Left lung (tissue), 10 donors: ENCODE results near the gene GPNMB. TPM values are rescaled to one million over a fixed set of nuclear protein-coding genes. Genes with fewer than 3 reads are reported as not detected.

Source experiments
- ATAC-seq: fragments of 200-7000 bp; cut with Tn5 transposase; one replicate; pipeline ENCODE4 v1.9.1; 2020; ENCODE audit warnings: moderate library complexity
- DNase-seq, 4 donors: peaks; one replicate each; pipeline ENCODE4 v3.0.0-alpha.2; 2013 to 2020
- H3K27ac ChIP-seq, 2 donors: fragments of 200-600 bp; sonication (generic) in 1 of 2; one replicate each; pipeline versions ENCODE4 v1.5.0 to v1.8.0; 2020 to 2021
- H3K27me3 ChIP-seq, 2 donors: fragments of 200-600 bp; sonication (generic) in 1 of 2; one replicate each; pipeline versions ENCODE4 v1.5.0 to v1.8.0; 2020 to 2021
- H3K36me3 ChIP-seq, 2 donors: fragments of 200-600 bp; sonication (generic) in 1 of 2; one replicate each; pipeline versions ENCODE4 v1.5.0 to v1.8.0; 2020 to 2021
- H3K4me1 ChIP-seq, 2 donors: fragments of 200-600 bp; one replicate each; pipeline ENCODE4 v1.8.0; 2021
- H3K4me3 ChIP-seq, 2 donors: fragments of 200-600 bp; sonication (generic) in 1 of 2; one replicate each; pipeline versions ENCODE4 v1.5.0 to v1.8.0; 2020 to 2021; ENCODE audit warnings: mild to moderate bottlenecking in 1 of 2
- H3K9me3 ChIP-seq, 2 donors: fragments of 200-600 bp; sonication (generic) in 1 of 2; one replicate each; pipeline versions ENCODE4 v1.5.0 to v1.8.0; 2020 to 2021
- intact Hi-C, 2 donors: fragments of 100-400 bp; cut with DNase I; formaldehyde crosslinking; loops; one replicate each; pipeline versions ENCODE4 v1.11.2 to v1.14.2; 2022
- polyA plus RNA-seq, 6 donors: library from polyadenylated mRNA; unstranded; fragments of 120-200 nt; gene quantifications; one replicate each; pipeline ENCODE4 v1.2.1, GENCODE V29; 2013; ENCODE audit not compliant: insufficient read length in 6 of 6
- total RNA-seq, 2 donors: library from RNA; stranded (reverse); fragmentation: NEBNext Ultra II Directional; extraction: Animal tissue kit (Norgen Biotek cat#: 25700); gene quantifications; one replicate each; pipeline ENCODE4 v1.2.1, GENCODE V29; 2021
- TF ChIP-seq, protein P1 (sequence below), 2 donors: fragments of 200-600 bp; sonication (generic) in 1 of 2; IDR thresholded peaks; one replicate each; pipeline versions ENCODE4 v1.5.0 to v1.8.0; 2021; ENCODE audit warnings: antibody characterized with exemption in 2 of 2
- donor health status: DM: no; HTN: yes; CAD: no.
- donor health status: DM: no; HTN: no; CAD: no.

GPNMB gene
- total and polyA plus RNA-seq, 8 donors: 2.0 to 290 (median 3.8) TPM

DNA sequence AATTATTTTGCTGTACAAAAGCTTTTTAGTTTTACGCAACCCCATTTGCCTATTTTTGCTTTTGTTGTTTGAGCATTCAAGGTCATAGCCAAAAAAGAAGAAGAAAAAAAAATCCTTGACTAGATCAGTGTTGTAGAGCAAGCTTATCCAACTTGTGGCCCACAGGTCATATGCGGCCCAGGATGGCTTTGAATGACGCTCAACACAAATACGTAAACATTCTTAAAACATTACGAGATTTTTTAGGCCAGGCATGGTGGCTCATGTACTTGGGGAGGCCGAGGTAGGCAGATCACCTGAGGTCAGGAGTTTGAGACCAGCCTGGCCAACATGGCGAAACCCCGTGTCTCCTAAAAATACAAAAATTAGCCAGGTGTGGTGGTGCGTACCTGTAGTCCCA is 44.4 kb downstream of the GPNMB start:
- DNase-seq: no peak
- intact Hi-C loops: no loop called here
- H3K9me3 ChIP-seq: no peaks in the 10 kb centered on the region
- H3K36me3 ChIP-seq: no peaks in the 10 kb centered on the region
- no peak overlapping the region for H3K27ac ChIP-seq
- no peaks in the 10 kb centered on the region for H3K4me1 ChIP-seq
- no peak for ATAC-seq
- TF ChIP-seq, protein P1, sequence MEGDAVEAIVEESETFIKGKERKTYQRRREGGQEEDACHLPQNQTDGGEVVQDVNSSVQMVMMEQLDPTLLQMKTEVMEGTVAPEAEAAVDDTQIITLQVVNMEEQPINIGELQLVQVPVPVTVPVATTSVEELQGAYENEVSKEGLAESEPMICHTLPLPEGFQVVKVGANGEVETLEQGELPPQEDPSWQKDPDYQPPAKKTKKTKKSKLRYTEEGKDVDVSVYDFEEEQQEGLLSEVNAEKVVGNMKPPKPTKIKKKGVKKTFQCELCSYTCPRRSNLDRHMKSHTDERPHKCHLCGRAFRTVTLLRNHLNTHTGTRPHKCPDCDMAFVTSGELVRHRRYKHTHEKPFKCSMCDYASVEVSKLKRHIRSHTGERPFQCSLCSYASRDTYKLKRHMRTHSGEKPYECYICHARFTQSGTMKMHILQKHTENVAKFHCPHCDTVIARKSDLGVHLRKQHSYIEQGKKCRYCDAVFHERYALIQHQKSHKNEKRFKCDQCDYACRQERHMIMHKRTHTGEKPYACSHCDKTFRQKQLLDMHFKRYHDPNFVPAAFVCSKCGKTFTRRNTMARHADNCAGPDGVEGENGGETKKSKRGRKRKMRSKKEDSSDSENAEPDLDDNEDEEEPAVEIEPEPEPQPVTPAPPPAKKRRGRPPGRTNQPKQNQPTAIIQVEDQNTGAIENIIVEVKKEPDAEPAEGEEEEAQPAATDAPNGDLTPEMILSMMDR (IDR thresholded peaks at IDR 0.05): no peak
- H3K4me3 ChIP-seq: no peak overlapping the region
- H3K27me3 ChIP-seq: no peaks in the 10 kb centered on the region

DNA sequence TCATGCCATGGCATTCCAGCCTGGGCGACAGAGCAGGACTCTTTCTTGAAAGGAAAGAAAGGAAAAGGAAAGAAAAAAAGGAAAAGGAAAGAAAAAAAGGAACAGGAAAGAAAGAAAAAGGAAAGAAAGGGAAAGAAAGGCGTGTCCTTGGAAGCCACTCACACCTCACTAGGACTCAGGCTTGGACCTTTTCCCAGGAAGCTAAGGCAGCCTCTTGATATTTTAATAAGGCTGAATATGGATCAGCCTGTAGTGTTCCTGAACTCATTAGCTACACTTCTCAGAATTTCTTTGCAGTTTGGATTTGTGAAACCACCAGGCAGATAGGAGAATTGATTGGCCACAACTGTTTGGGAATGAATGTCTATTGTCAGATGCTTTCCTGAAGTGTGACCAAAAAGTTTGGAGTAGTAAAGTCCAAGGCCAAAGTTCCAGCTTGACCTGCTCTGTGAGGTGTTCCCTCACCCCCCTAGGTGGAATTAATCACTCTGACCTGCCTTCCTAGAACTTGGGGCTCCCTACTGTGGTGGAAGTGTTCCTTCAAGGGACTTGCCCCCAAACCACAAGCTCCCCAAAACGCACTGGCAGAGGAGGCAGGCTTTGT is 45.5 kb downstream of the GPNMB start:
- Histone ChIP-seq H3K27ac (no peak overlapping the region), H3K4me3 (no peak overlapping the region), H3K4me1 (no peaks in the 10 kb centered on the region), H3K27me3 (no peaks in the 10 kb centered on the region), H3K9me3 (no peaks in the 10 kb centered on the region), H3K36me3 (no peaks in the 10 kb centered on the region)
- DNase-seq: no peak
- peak; percentile 77 for ATAC-seq
- TF ChIP-seq, protein P1 (IDR thresholded peaks at IDR 0.05): no peak
- intact Hi-C loops: no loop called here

DNA sequence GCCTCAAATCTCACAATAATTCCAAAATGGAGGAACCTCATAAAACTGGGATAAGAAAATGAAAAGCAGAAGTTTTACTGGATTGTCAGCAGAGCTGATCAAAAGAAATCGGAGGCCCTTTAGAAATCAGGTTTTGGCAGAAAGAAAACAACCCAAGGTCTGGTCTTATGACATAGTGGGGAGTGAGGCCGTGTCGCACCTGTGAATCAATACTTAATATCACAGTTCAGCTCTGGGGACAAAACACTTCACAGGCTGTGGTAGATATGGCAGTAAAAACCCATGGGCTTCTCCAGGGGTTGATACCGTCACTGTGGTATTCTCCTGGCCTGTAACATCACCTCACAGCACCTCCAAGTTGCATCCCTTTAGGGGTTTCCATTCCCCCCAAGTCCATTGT is 46.0 kb downstream of the GPNMB start:
- Histone ChIP-seq H3K9me3 (no peaks in the 10 kb centered on the region), H3K36me3 (no peaks in the 10 kb centered on the region), H3K4me3 (no peak overlapping the region), H3K27ac (no peak overlapping the region), H3K27me3 (no peaks in the 10 kb centered on the region), H3K4me1 (no peaks in the 10 kb centered on the region)
- ATAC-seq: no peak
- intact Hi-C loops: no loop called here
- TF ChIP-seq, protein P1 (IDR thresholded peaks at IDR 0.05): no peak
- no peak for DNase-seq

DNA sequence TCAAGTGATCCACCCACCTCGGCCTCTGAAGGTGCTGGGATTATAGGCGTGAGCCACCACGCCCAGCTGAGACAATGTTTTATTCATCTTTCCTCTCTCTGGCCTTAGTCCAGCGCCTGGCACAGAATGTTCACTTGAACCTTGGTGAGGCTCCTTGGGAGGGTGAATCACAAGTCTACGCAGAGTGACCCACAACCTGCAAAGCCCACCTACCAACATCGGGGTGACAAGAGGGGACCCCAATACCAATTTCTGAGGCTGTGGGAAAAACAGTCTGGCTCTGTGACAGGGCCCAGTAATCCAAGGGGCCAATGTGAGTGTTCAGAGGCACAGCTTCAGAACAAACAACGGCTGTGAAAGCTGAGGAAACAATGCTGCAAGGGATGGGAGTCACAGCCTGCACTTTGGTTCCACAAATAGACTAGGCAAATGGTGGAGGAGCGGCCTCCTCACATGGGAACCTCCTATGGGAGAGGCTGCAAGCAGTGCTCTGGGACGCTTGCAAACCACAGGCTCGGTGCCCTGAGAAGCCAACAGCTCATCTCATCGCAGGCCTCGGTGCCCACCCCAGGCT is 47.0 kb downstream of the GPNMB start:
- ATAC-seq (no peak), DNase-seq (no peak)
- Histone ChIP-seq H3K4me3 (no peak overlapping the region), H3K4me1 (peaks cover 0 to 1% of the 10 kb centered on the region in 2 donors), H3K9me3 (no peaks in the 10 kb centered on the region), H3K27me3 (no peaks in the 10 kb centered on the region), H3K27ac (no peak overlapping the region), H3K36me3 (no peaks in the 10 kb centered on the region)
- intact Hi-C loops: no loop called here
- TF ChIP-seq, protein P1 (IDR thresholded peaks at IDR 0.05): no peak

DNA sequence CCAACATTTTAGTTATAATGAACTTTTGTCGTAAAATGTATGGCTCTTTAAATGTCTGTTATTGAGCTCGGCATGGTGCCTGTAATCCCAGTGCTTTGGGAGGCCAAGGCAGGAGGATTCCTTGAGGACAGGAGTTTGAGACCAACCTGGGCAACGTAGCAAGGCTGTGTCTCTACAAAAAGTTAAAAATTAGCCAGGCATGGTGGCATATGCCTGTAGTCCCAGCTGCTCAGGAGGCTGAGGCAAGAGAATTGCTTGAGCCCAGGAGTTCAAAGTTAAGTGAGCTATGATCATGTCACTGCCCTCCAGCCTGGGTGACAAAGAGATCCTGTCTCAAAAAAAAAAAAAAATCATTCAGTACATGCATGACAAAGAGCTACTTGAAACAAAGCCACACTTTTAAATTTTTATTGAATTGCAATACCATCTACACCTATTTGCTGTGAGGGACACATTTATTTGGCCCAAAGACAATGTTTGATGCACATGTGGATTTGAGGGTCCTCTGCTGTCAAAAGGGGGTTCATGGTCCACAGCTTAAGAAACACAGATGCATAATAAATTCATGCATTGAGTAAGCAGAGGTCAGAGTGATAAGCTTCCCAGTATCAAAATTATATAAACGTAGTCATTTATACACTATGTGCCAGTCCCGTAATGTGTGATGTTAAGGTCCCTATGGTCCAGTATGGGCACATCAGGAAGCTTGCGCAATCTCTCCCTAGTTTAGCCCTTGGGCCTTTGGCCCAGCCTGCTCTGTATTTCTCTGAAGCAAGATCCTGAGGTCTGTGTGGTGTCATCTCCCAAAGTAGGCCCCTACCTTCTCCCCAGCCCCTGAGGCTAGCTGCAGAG is 48.2 kb downstream of the GPNMB start:
- H3K27ac ChIP-seq: no peak overlapping the region
- DNase-seq: no peak
- H3K36me3 ChIP-seq: no peaks in the 10 kb centered on the region
- intact Hi-C loops: no loop called here
- no peaks in the 10 kb centered on the region for H3K9me3 ChIP-seq
- H3K27me3 ChIP-seq: no peaks in the 10 kb centered on the region
- TF ChIP-seq, protein P1 (IDR thresholded peaks at IDR 0.05): no peak
- no peak for ATAC-seq
- H3K4me3 ChIP-seq: no peak overlapping the region
- peaks cover 0 to 5% of the 10 kb centered on the region in 2 donors for H3K4me1 ChIP-seq
